Suprapubic skin (tissue), 4 donors: ENCODE results near the gene RESF1. TPM values are rescaled to one million over a fixed set of nuclear protein-coding genes. Genes with fewer than 3 reads are reported as not detected.

Source experiments
- DNase-seq, 2 donors: peaks; one replicate each; pipeline ENCODE4 v3.0.0-alpha.2; 2019; ENCODE audit warnings: low spot score in 2 of 2
- H3K27ac ChIP-seq: fragments of 200-600 bp; sonication (generic); one replicate; pipeline ENCODE4 v1.5.1; 2019
- H3K27me3 ChIP-seq: fragments of 200-600 bp; sonication (generic); one replicate; pipeline ENCODE4 v1.5.1; 2019
- H3K36me3 ChIP-seq: fragments of 200-600 bp; sonication (generic); one replicate; pipeline ENCODE4 v1.5.1; 2019
- H3K4me1 ChIP-seq: fragments of 200-600 bp; sonication (generic); one replicate; pipeline ENCODE4 v1.5.1; 2019
- H3K4me3 ChIP-seq: fragments of 200-600 bp; sonication (generic); one replicate; pipeline ENCODE4 v1.5.1; 2019; ENCODE audit warnings: mild to moderate bottlenecking
- H3K9me3 ChIP-seq: fragments of 200-600 bp; sonication (generic); one replicate; pipeline ENCODE4 v1.5.1; 2019
- CTCF ChIP-seq, 2 donors: fragments of 200-600 bp in 1 of 2; fragments of 450-650 bp in 1 of 2; sonication (generic) in 1 of 2; IDR thresholded peaks; one replicate each; pipeline ENCODE4 v1.5.1; 2016 to 2019; ENCODE audit warnings: antibody characterized with exemption in 2 of 2, mild to moderate bottlenecking in 1 of 2, moderate library complexity in 1 of 2
- EP300 ChIP-seq: sonication (generic); formaldehyde crosslinking; IDR thresholded peaks from one replicate; pipeline ENCODE4 v1.6.1; 2017; ENCODE audit warnings: antibody characterized with exemption
- POLR2A ChIP-seq, 2 donors: fragments of 450-650 bp; IDR thresholded peaks; one replicate each; pipeline ENCODE4 v1.6.1; 2017; ENCODE audit warnings: antibody characterized with exemption in 2 of 2, mild to moderate bottlenecking in 2 of 2, moderate library complexity in 2 of 2
- POLR2AphosphoS5 ChIP-seq, 3 donors: sonication (generic); formaldehyde crosslinking; IDR thresholded peaks; one replicate each; pipeline ENCODE4 v1.6.1; 2017; ENCODE audit warnings: antibody characterized with exemption in 3 of 3
- WGBS: methylation state at CpG from one replicate; pipeline ENCODE4 v1.1.5; 2018; 5-methylcytosine and 5-hydroxymethylcytosine counted together
- total RNA-seq, 4 donors: library from RNA; depleted of rRNA; stranded (reverse); fragments of >200 nt; gene quantifications; one replicate each; pipeline ENCODE4 v1.1.0, GENCODE V29; 2016

Gene RESF1
- total RNA-seq, 4 donors from 2014 or later: 58.0 to 115 (median 69.8) TPM

- 81% methylated on average over 4 of the region's 4 CpGs for WGBS
- H3K36me3 ChIP-seq: no peaks in the 10 kb centered on the region
- no peak overlapping the region for H3K27ac ChIP-seq
- no peak overlapping the region for H3K4me3 ChIP-seq
- H3K27me3 ChIP-seq: no peaks in the 10 kb centered on the region
- TF ChIP-seq POLR2A (IDR thresholded peaks at IDR 0.05) (no peak), POLR2AphosphoS5 (IDR thresholded peaks at IDR 0.05) (no peak), EP300 (no peak), CTCF (IDR thresholded peaks at IDR 0.05) (no peak)
- DNase-seq: no peak
- no peaks in the 10 kb centered on the region for H3K9me3 ChIP-seq
- no peaks in the 10 kb centered on the region for H3K4me1 ChIP-seq
These were observed 9.1 kb upstream of the RESF1 start for GRCh38 chr12:31950088-31950487.

- no peak for DNase-seq
- H3K27me3 ChIP-seq: no peaks in the 10 kb centered on the region
- TF ChIP-seq POLR2A (IDR thresholded peaks at IDR 0.05) (no peak), CTCF (IDR thresholded peaks at IDR 0.05) (no peak), EP300 (no peak), POLR2AphosphoS5 (IDR thresholded peaks at IDR 0.05) (no peak)
- H3K9me3 ChIP-seq: no peaks in the 10 kb centered on the region
- H3K4me1 ChIP-seq: no peaks in the 10 kb centered on the region
- no peaks in the 10 kb centered on the region for H3K36me3 ChIP-seq
- no peak overlapping the region for H3K4me3 ChIP-seq
- no peak overlapping the region for H3K27ac ChIP-seq
These were observed 8.7 kb upstream of the RESF1 start for GRCh38 chr12:31950492-31950891.

GRCh38 chr12:31951008-31951407, 8.2 kb upstream of the RESF1 start:
- H3K4me3 ChIP-seq: no peak overlapping the region
- H3K27ac ChIP-seq: no peak overlapping the region
- H3K4me1 ChIP-seq: no peaks in the 10 kb centered on the region
- DNase-seq: no peak
- no peaks in the 10 kb centered on the region for H3K27me3 ChIP-seq
- no peaks in the 10 kb centered on the region for H3K9me3 ChIP-seq
- TF ChIP-seq POLR2AphosphoS5 (IDR thresholded peaks at IDR 0.05) (no peak), POLR2A (IDR thresholded peaks at IDR 0.05) (no peak), EP300 (no peak), CTCF (IDR thresholded peaks at IDR 0.05) (no peak)
- no peaks in the 10 kb centered on the region for H3K36me3 ChIP-seq
- 69% methylated on average over 4 of the region's 4 CpGs for WGBS

GRCh38 chr12:31951939-31952338, 7.3 kb upstream of the RESF1 start:
- no peak for DNase-seq
- WGBS: 81% methylated on average over 2 of the region's 2 CpGs
- no peaks in the 10 kb centered on the region for H3K4me1 ChIP-seq

GRCh38 chr12:31952418-31952817, 6.8 kb upstream of the RESF1 start:
- no peak overlapping the region for H3K27ac ChIP-seq
- no peak for TF ChIP-seq EP300
- no peaks in the 10 kb centered on the region for H3K36me3 ChIP-seq
- DNase-seq: no peak
- no peak overlapping the region for H3K4me3 ChIP-seq
- H3K4me1 ChIP-seq: no peaks in the 10 kb centered on the region
- H3K27me3 ChIP-seq: no peaks in the 10 kb centered on the region
- no peaks in the 10 kb centered on the region for H3K9me3 ChIP-seq
- WGBS: 90% methylated on average over 5 of the region's 5 CpGs

More at GRCh38 chr12:31951939-31952338, 7.3 kb upstream of the RESF1 start:
- H3K27ac ChIP-seq: no peak overlapping the region
- H3K9me3 ChIP-seq: no peaks in the 10 kb centered on the region
- no peak overlapping the region for H3K4me3 ChIP-seq
- no peak for TF ChIP-seq EP300
- TF ChIP-seq POLR2A (IDR thresholded peaks at IDR 0.05): no peak
- TF ChIP-seq POLR2AphosphoS5 (IDR thresholded peaks at IDR 0.05): no peak
- no peaks in the 10 kb centered on the region for H3K36me3 ChIP-seq
- H3K27me3 ChIP-seq: no peaks in the 10 kb centered on the region

GRCh38 chr12:31954925-31955858, 4.0 kb upstream of the RESF1 start:
- DNase-seq: no peak
- Histone ChIP-seq H3K36me3 (no peaks in the 10 kb centered on the region), H3K27me3 (no peaks in the 10 kb centered on the region), H3K27ac (no peak overlapping the region), H3K9me3 (no peaks in the 10 kb centered on the region), H3K4me3 (no peak overlapping the region), H3K4me1 (peaks cover 9% of the 10 kb centered on the region)
- TF ChIP-seq POLR2A (IDR thresholded peaks at IDR 0.05) (no peak), EP300 (no peak)
- 94% methylated on average over 7 of the region's 7 CpGs for WGBS
